B cell (primary cell): Measurements from ENCODE around the gene MESD.

ENCODE experiments used
- CTCF ChIP-seq: fragments of 200-600 bp; IDR thresholded peaks from one replicate; pipeline ENCODE4 v1.8.0; 2022; ENCODE audit warnings: antibody characterized with exemption, mild to moderate bottlenecking
- EZH2 ChIP-seq: IDR thresholded peaks from 2 replicates; pipeline ENCODE4 v1.6.1; 2012; ENCODE audit warnings: borderline replicate concordance, low read depth, mild to moderate bottlenecking, moderate library complexity, low read length; ENCODE audit not compliant: insufficient read depth, poor library complexity, severe bottlenecking

- TF ChIP-seq CTCF (no peak), EZH2 (no peak)
Observed at GRCh38 chr15:81037952-81038743, 48.5 kb upstream of the MESD start.
